ENCODE data around the gene GMNN.

The GMNN gene

DNA sequence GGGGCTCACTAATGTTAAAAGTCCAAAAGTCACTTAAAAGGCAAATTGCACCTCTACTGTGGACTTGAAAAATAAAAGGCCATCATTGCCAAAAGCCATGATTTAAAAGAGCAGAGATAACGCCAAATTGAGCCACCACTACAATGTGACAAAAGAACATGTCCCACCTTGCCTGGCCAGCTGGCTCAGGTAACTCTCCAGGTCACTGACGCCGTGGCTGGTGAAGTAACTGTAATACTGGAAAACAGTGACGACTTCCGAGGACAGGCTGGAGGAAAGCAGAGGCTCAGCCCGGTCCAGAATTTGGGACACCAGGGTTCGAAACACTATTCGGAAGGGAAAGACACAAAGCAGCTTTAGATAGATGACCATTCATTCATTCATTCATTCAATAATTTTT lies 53.2 kb downstream of the GMNN start:
- in situ Hi-C loops (cut with HindIII; ENCODE audit: low pct_unique_long_range_greater_than_20kb, low sequenced_read_pairs), result no loop called here
- no peak for DNase-seq (ENCODE audit: low read depth in 1 of 2, low spot score in 1 of 2)
- TF ChIP-seq JUND (IDR thresholded peaks at IDR 0.05; ENCODE audit: low read depth), result no peak

DNA sequence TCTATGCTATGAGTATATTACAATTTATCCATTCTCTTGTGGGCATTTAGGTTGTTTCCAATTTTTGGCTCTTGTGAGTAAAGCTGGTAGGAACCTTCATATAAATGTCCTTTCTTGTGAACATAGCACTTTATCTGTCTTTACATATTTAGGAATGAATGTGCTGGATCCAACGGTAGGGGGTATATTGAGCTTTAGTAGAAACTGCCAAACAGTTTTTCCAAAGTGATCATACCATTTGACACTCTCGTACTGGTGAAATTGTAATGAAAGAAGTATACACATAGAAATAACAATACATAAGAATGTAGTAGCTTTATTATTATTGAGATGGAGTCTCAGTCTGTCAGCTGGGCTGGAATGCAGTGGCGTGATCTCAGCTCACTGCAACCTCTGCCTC lies 54.9 kb downstream of the GMNN start:
- peak in 1 of 2 experiments; percentile 20 for DNase-seq (ENCODE audit: low read depth in 1 of 2, low spot score in 1 of 2)
- in situ Hi-C loops (cut with HindIII; ENCODE audit: low pct_unique_long_range_greater_than_20kb, low sequenced_read_pairs), result no loop called here
- no peak for TF ChIP-seq JUND (IDR thresholded peaks at IDR 0.05; ENCODE audit: low read depth)

DNA sequence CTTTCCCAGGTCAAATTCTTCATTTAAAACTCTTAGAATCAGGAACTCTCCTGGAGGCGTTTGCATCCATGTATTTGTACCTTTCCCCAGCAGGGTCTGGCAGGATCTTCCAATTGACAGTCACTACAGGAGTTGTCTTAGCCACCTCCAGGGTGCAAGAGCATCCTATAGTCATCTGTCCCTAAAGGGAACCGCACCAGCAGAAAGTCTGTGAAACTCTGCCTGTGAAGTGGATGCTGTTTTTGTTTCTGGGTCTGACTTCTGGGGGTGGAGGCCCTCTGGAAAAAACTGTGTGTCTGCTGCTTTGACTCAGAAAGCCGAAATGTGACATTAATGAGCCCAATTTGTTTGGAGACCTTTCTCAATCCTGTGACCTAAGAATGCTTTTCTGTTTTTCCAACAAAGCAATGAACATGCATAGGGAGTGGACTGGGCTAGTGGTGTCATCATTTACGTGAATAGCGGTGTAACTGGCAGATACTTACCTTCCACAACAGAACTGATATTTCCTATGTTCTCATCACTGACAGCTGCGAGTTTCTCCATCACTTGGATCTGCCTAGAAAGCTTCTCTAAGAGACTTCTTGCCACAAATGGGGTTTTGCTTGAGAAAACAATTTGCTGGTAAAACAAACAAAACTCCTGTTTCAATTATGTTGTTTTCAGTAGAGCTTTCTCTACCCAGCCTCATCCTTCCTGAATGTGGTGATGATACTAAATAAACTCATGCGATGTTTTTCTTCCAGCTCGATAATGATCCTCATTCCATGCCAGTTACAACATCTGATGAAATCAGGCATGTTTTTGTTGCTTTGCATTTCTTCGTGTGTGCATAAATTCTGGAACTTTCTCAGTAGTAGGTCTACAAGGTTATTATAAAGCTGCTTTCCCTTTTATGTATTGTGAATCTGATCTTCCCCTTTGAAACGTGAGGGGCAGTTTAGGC lies 57.3 kb downstream of the GMNN start:
- peak; percentile 9 to 42 for DNase-seq (ENCODE audit: low read depth in 1 of 2, low spot score in 1 of 2)
- in situ Hi-C loops (cut with HindIII; ENCODE audit: low pct_unique_long_range_greater_than_20kb, low sequenced_read_pairs), result no loop called here
- no peak for TF ChIP-seq JUND (IDR thresholded peaks at IDR 0.05; ENCODE audit: low read depth)

DNA sequence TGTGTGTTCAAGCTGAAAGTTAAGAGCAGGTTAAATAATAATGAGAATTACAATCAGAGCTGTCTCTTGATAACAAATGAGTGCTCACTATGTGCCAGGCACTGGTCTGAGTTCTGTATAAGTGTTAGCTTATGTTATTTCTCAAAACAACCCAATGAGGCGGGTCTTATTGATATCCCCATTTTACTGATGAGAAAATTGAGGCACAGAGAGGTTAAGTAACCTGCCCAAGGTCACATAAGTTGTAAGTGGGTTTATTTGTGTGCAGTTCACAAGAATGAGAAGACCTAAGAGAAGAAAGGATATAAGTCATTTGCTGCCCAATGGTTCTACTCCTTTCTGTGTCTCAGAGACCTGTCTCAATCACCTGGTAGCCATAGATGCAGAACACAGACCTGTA lies 58.1 kb downstream of the GMNN start:
- in situ Hi-C loops (cut with HindIII; ENCODE audit: low pct_unique_long_range_greater_than_20kb, low sequenced_read_pairs), result no loop called here
- no peak for TF ChIP-seq JUND (IDR thresholded peaks at IDR 0.05; ENCODE audit: low read depth)
- DNase-seq (ENCODE audit: low read depth in 1 of 2, low spot score in 1 of 2), result no peak

DNA sequence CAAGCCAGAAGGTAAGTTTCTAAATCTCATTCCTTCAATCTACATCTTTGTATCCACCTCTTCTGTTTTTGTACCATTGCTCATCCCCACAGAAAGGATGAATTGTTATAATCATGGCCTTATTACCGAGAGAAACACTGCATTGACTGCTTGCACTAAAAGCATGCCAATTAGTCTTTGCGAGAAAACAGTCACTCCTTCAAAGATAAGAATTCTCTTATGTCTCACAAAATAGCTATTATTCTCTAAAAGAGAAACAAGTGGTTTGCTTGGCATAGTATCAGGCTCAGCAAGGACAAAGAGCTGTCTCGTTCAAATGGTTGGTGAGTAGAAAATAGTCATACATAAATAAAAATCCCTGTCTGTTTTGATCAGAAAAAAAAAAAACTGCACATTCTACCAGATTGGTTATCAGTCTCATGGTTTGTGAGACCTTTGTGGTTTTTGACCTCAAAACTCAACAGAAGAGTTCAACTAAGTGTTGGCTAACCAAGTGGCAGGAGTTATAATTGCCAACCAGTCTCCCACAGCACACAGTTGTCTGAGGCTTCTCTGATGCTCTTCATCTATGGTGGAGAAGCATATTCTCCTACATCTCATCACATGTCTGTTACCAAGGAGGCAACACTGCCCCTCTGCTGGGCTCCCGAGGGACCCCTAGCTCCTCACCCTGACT lies 59.1 kb downstream of the GMNN start:
- no peak for TF ChIP-seq JUND (IDR thresholded peaks at IDR 0.05; ENCODE audit: low read depth)
- no peak for DNase-seq (ENCODE audit: low read depth in 1 of 2, low spot score in 1 of 2)
- in situ Hi-C loops (cut with HindIII; ENCODE audit: low pct_unique_long_range_greater_than_20kb, low sequenced_read_pairs), result no loop called here

Data from T47D (cell line).